ENCODE data around the gene M1AP. TPM values are rescaled to one million over a fixed set of nuclear protein-coding genes. Genes with fewer than 3 reads are reported as not detected.

The M1AP gene
- total RNA-seq, 1 experiment from 2014 or later = 7.6 TPM

DNA sequence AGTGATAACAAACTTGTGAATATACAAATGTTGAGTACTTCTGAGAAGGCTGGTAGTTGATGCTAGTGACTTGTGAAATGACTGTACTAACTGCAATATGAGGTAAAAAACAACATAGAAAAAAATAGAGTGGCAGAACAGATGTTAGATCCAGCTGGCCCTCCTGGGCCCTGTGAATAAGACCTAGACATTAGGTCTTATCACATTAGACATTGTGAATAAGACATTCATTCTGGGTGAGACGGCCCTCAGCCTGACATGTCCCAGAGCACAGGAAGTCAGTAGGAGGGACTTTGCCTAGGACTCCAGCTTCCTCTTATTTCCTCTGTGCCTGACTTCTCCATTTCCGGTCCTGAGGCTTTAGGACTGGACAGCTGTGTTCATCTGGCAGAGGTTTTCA is 70.7 kb downstream of the M1AP start:
- no peak overlapping the region for H3K4me3 Mint-ChIP-seq
- H3K23me2 ChIP-seq (ENCODE audit: insufficient read length, low read depth, low read length, poor library complexity, severe bottlenecking) = no peaks in the 10 kb centered on the region
- no peak overlapping the region for H3K9ac ChIP-seq (ENCODE audit: extremely low read depth, insufficient read length, low read length)
- H2BK20ac ChIP-seq (ENCODE audit: low read depth, low read length, poor library complexity, severe bottlenecking) = no peak overlapping the region
- H3K9me3 Mint-ChIP-seq = no peaks in the 10 kb centered on the region
- no peaks in the 10 kb centered on the region for H4K20me1 ChIP-seq (ENCODE audit: control insufficient read depth, insufficient read depth, insufficient read length)
- H3K27me3 ChIP-seq (ENCODE audit: insufficient read depth, low read length) = no peaks in the 10 kb centered on the region
- peaks cover 3% of the 10 kb centered on the region; the same call in 1 of the 2 replicates for H3K27me3 Mint-ChIP-seq (ENCODE audit: low read depth)
- WGBS (ENCODE audit: extremely low coverage, insufficient read length, low lambda C conversion rate) = no CpG with 5 or more reads among the region's 2 CpGs
- no peak overlapping the region for H2AK5ac ChIP-seq (ENCODE audit: insufficient read length, low read length)
- H4K5ac ChIP-seq (ENCODE audit: insufficient read length, low read depth, low read length) = no peak overlapping the region
- H3K4me1 ChIP-seq (ENCODE audit: insufficient read depth, low read length) = no peaks in the 10 kb centered on the region
- no peak overlapping the region for H3K23ac ChIP-seq (ENCODE audit: insufficient read length, low read depth, low read length)
- H3K4me1 Mint-ChIP-seq = peaks cover 2 to 3% of the 10 kb centered on the region in 2 experiments; a peak in 1 of 4 replicates
- H3K36me3 Mint-ChIP-seq (ENCODE audit: insufficient read depth in 1 of 3, low read depth in 3 of 3) = no peaks in the 10 kb centered on the region
- H3K4me2 ChIP-seq (ENCODE audit: insufficient read depth, insufficient read length, low read length) = no peak overlapping the region
- no peak for DNase-seq
- H3K18ac ChIP-seq (ENCODE audit: insufficient read length, low read depth, low read length) = no peak overlapping the region
- no peak overlapping the region for H2AFZ ChIP-seq (ENCODE audit: low read length)
- H4K91ac ChIP-seq (ENCODE audit: insufficient read length, low read depth, low read length) = no peak overlapping the region
- no peak overlapping the region for H3K27ac Mint-ChIP-seq
- no peak overlapping the region for H2BK12ac ChIP-seq (ENCODE audit: insufficient read length, low read depth, low read length)
- H2BK5ac ChIP-seq (ENCODE audit: insufficient read length, low read length) = no peak overlapping the region
- H3K79me2 ChIP-seq (ENCODE audit: insufficient read depth, low read length) = no peaks in the 10 kb centered on the region
- H3K9me3 ChIP-seq (ENCODE audit: control insufficient read depth, low read depth, low read length) = no peaks in the 10 kb centered on the region
- no peak overlapping the region for H2BK120ac ChIP-seq (ENCODE audit: low read depth, low read length, poor library complexity, severe bottlenecking)
- H3T11ph ChIP-seq (ENCODE audit: low read length) = no peak overlapping the region
- H3K14ac ChIP-seq (ENCODE audit: insufficient read depth, low read length) = no peak overlapping the region
- H3K27ac ChIP-seq (ENCODE audit: insufficient read length, low read depth, low read length) = no peak overlapping the region
- no peak overlapping the region for H4K8ac ChIP-seq (replicated peaks; ENCODE audit: insufficient read length, low read depth, low read length)
- no peak overlapping the region for H3K56ac ChIP-seq (ENCODE audit: insufficient read length, low read depth, low read length)
- no peak overlapping the region for H2BK15ac ChIP-seq (ENCODE audit: low read depth, low read length)
- no peak for TF ChIP-seq CTCF (conservative IDR thresholded peaks at IDR 0.05)
- H3K4ac ChIP-seq (ENCODE audit: low read depth, low read length) = no peak overlapping the region
- H3K79me1 ChIP-seq (ENCODE audit: insufficient read depth, low read depth, low read length, poor library complexity, severe bottlenecking) = no peaks in the 10 kb centered on the region
